ENCODE results near the gene NAP1L4.
A peak's percentile ranks its signal among the peaks of the same experiment; 100 is the strongest.

Gene NAP1L4

GRCh38 chr11:2992997-2993325 is 832 bp upstream of the NAP1L4 start:
- DNase-seq: no peak

- DNase-seq: peak; percentile 83 to 95 (median 89)
Measured at GRCh38 chr11:2991452-2992233, 486 bp downstream of the NAP1L4 start.

DNA sequence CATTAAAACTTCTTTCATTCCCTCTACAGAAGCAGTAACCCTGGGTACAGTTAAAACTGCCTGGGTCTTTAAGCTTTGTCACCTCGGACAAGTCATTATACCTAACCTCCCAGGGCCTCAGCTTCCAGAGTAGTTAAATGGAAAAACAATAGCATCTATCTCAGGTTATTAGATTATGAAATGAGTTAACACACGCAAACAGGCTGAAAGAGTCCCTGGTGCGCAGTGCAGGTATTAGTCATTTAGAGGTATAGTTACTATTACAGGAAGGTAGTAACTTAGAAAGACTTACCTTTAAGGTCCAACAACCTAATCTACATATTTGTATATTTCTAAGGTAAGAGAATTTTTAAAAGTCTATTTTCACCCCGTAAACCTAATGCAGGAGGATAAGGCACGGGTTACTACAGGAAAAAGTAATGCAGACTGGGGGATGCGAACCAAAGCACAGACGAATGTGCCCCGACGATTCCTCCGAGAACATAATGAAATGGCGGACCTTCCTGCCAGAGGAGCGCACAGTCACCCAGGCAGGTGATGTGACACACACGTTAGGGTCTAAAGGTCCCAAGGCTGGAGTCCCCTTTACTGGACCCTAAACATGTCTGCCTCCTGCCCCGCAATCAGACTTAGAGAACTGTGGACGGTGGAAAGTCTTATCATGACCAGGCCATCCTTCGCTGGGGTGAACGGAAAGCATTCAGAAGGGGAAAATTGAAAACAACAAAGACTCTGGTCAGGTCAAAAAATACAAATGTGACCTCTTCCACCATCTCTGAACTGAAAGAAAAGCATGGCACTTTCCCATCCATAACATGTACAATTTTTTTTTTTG is 1.3 kb downstream of the NAP1L4 start:
- peak in 2 of 3 donors; percentile 8 to 24 for DNase-seq

GRCh38 chr11:2989551-2989950 is 2.6 kb downstream of the NAP1L4 start:
- DNase-seq: no peak

- no peak for DNase-seq
Measured at GRCh38 chr11:2989006-2989405, 3.1 kb downstream of the NAP1L4 start.

GRCh38 chr11:2987881-2988861 is 4.0 kb downstream of the NAP1L4 start:
- no peak for DNase-seq

- no peak for DNase-seq
Measured at GRCh38 chr11:2983908-2984307, 8.2 kb downstream of the NAP1L4 start.

- no peak for DNase-seq
Measured at GRCh38 chr11:2982214-2982613, 9.9 kb downstream of the NAP1L4 start.

- no peak for DNase-seq
Measured at GRCh38 chr11:2981130-2981529, 11.0 kb downstream of the NAP1L4 start.

DNA sequence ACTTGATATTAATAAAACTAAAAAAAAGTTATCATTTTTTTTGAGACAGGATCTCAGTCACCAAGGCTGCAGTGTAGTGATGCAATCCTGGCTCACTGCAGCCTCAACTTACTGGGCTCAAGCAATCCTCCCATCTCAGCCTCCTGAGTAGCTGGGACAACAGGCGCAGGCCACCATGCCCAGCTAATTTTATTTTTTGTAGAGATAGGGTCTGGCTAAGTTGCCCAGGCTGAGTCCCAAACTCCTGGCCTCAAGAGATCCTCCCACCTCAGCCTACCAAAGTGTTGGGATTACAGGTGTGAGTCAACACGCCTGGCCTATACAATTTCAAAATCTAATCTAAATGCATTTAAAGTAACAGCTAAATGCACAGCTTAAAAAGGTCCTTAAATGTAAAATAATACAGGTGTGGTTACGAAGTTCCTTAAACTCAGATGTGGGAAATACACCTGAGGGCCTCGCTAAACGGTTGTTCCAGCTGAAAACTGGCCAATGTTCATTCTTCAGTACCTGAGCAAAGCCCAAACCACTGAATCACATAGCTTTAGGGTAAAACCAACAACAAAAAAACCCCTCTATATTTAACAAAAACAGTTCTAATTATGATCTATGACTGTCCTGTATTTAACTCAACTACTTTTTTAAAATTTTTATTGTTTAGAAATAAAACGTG is 11.8 kb downstream of the NAP1L4 start:
- DNase-seq: no peak

- DNase-seq: no peak
Measured at GRCh38 chr11:2977113-2977512, 15.0 kb downstream of the NAP1L4 start.

- no peak for DNase-seq
Measured at GRCh38 chr11:2976294-2977063, 15.7 kb downstream of the NAP1L4 start.

DNA sequence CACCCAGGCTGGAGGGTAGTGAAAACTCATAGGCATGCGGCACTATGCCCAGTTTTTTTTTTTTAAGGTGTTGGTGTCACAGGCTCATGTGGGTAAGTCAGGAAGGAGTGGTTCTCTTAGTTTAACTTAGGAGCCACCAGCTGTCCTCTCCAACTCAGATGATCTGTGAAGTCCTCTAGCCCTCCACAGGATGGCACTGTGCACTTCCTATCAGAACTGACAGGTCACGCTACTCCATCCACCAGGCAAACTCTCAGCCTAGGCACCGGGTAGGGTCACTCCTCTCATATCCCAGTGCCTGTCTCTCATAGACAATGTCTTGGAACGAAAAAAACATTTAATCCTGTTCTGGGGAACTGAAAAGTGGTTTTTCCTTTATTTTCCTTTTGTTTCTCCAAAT is 16.5 kb downstream of the NAP1L4 start:
- peak; percentile 63 to 67 (median 66) for DNase-seq

DNA sequence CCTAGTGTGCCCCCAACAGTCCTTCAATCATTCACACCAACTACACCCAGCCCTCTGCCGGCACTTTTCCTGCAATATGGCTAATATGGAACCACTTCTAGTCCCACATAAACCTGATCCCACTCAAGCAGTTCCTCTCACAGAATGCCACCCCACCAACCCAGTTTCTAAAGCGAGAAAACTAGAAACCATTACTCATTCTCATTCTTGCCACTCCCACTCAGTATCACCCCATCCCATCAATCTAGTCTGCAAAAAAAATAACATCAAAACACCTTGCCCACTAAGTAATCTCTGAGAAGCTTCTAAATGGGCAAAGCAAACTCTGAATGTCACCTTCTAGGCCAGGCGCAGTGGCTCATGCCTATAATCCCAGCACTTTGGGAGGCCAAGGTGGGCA is 17.9 kb downstream of the NAP1L4 start:
- DNase-seq: no peak

GRCh38 chr11:2968341-2968900 is 23.7 kb downstream of the NAP1L4 start:
- DNase-seq: no peak

- DNase-seq: no peak
Measured at GRCh38 chr11:2964782-2965181, 27.3 kb downstream of the NAP1L4 start.

- DNase-seq: no peak
Measured at GRCh38 chr11:2963761-2964160, 28.4 kb downstream of the NAP1L4 start.

DNA sequence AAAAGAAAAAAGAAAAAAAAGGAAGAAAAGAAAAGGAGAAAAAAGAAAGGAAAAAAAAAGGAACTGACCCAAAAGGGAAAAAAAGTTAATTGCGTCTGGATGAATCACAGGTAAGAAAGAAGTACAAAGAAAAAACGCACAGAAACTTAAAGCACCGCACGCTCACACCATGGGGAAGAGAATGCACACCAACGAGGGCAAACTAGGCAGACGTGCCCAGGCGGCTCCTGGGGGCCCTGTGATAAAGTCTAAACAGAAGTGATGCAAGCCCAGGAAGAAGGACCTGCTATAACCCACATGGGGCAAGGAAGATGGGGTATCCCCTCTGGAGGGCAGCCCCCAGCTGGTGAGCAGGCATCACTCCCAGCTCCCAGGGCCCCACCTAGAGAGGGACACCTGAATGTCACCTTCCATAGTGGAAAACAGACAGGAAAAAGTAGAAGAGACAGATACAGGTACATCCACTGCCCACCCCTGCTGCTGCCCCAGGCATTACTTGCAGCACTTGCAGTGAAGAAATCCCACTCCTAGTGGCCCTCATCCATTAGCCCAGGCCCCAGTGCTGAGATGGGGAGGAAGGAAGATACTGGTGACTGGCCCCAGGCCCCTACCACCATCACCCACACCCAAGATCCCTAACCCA is 28.9 kb downstream of the NAP1L4 start:
- no peak for DNase-seq

GRCh38 chr11:2961080-2961479 is 31.0 kb downstream of the NAP1L4 start:
- DNase-seq: no peak

DNA sequence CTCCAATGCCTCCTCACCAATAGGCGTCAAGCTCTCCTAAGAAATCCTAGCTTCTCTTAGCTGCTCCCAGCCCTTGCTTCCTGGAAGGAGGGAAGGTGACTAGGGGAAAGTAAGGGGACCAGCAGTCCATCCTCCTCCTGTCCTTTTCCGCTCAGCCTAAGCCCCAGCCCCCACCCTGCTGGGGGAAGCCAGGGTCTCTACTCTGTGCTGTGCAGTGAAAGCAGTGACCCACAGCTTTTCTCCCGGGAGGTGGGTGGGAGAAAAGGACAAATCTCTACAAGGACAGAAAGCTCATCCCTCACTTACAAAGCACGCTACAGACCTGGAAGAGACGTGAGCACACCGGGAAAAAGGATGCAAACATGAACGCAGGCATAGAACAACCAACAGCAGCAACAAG is 32.0 kb downstream of the NAP1L4 start:
- no peak for DNase-seq

- DNase-seq: peak in 1 of 3 donors; percentile 42
Measured at GRCh38 chr11:2958251-2958650, 33.9 kb downstream of the NAP1L4 start.

All from suppressor macrophage treated with lipopolysaccharide for 1 hour (primary cell).